ENCODE results near the gene PPP1R9B.

The PPP1R9B gene

DNA sequence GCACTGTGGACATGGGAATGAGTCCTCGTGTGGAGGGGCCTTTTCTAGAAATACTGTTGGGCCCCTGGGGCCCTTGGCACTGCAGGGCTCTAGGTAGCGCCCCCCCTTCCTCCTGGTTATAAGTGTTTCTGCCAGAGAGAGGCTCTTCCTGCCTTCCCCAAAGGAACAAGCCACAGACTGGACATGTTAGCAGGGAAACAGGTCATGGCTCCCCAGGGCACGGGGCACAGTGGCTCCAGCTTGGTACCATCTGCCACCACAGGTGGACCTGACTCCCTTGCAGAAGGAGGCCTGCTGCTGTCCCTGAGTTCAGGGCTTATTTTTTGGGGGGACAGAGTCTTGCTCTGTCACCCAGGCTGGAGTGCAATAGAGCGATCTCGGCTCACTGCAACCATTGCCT lies 46.5 kb downstream of the PPP1R9B start:
- TF ChIP-seq, protein P1, sequence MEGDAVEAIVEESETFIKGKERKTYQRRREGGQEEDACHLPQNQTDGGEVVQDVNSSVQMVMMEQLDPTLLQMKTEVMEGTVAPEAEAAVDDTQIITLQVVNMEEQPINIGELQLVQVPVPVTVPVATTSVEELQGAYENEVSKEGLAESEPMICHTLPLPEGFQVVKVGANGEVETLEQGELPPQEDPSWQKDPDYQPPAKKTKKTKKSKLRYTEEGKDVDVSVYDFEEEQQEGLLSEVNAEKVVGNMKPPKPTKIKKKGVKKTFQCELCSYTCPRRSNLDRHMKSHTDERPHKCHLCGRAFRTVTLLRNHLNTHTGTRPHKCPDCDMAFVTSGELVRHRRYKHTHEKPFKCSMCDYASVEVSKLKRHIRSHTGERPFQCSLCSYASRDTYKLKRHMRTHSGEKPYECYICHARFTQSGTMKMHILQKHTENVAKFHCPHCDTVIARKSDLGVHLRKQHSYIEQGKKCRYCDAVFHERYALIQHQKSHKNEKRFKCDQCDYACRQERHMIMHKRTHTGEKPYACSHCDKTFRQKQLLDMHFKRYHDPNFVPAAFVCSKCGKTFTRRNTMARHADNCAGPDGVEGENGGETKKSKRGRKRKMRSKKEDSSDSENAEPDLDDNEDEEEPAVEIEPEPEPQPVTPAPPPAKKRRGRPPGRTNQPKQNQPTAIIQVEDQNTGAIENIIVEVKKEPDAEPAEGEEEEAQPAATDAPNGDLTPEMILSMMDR (IDR thresholded peaks at IDR 0.05) = no peak

- TF ChIP-seq, protein P1 (IDR thresholded peaks at IDR 0.05) = no peak
Measured at GRCh38 chr17:50103252-50103651, 47.2 kb downstream of the PPP1R9B start.

GRCh38 chr17:50102164-50102991 lies 48.1 kb downstream of the PPP1R9B start:
- TF ChIP-seq, protein P1 (IDR thresholded peaks at IDR 0.05) = no peak

DNA sequence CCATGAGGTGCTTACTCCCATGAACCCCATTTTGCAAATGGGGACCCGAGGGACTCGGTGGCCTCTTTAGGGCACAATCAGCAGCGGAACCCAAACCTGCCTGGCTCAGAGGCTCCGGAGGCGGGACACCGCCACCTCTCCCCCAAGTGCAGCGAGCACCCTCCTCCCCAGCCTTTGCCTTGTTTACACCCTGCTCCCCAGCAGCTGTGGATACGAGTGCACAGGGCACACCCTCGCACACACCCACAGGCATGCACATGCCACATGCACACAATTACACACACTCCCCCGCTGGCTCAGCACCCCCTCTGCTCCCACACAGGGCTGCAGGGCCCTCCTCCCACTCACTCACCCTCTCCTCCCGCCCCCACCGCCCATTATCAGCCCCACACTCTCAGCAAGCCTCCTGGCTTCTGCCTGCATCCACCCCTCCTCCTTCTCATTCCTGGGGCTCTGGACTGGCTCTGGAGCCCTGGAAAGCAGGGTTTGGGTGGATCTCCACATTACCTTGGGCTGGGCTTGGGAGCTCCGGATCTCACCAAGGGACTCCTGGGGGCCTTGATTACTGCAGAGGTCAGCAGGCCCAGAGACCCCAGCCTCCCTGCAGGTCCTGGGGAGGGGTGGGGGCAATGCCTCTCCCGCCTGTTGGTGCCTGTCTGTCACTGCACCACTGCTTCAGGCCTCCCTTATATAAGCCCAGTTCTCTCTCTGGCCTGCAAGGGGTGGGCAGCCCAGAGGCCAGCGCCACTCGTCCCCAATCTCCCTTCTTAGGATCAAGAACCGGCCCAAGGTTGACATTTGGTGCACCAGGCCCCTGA lies 48.9 kb downstream of the PPP1R9B start:
- TF ChIP-seq, protein P1 (IDR thresholded peaks at IDR 0.05) = no peak

- TF ChIP-seq, protein P1 (IDR thresholded peaks at IDR 0.05) = no peak
Measured at GRCh38 chr17:50100921-50101345, 49.5 kb downstream of the PPP1R9B start.

DNA sequence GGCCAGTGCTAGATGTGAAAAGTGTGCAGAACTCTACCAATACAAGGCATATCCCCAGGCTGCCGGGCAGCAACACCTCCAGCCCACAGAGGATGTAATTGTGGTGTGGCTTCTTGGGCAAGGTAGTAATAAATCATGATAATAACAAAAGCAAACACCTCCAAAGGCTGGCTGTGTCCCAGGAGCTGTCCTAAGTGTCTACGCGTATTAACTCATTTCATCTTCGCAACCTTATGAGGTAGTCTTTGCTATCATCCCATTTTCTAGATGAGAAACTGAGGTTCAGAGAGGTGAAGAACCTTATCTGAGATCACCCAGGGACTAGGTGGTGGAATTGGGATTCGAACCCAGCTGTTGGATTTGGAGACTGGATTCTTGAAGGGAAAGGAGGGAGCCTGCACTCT lies 50.0 kb downstream of the PPP1R9B start:
- TF ChIP-seq, protein P1 (IDR thresholded peaks at IDR 0.05) = no peak

DNA sequence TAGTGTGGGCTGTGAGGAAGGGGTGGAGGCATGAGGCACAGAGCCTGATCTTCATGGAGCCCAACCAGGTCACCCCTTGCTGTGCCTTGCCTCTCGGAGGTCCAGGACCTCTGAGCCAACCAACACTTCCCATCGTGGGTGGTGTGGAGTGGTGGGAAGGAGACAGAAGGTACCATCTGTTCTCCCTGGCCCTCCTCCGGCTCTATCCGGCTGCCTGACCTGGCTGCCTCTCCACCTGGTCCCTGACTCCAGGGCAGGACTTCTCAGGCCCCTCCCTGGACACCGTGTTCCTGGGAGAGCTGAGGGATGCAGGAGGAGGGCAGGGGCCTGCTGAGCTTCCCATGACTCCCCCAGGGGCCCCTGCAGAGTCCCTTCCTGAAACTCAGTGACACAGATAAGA lies 51.5 kb downstream of the PPP1R9B start:
- TF ChIP-seq, protein P1 (IDR thresholded peaks at IDR 0.05) = no peak

Data from LNCAP (cell line).